Coronary artery (tissue), 2 donors: ENCODE measurements around the gene ADRA2B.
A peak's percentile ranks its signal among the peaks of the same experiment; 100 is the strongest.

Source experiments
- DNase-seq: peaks from one replicate; pipeline ENCODE4 v3.0.0-alpha.2; 2017; ENCODE audit warnings: low spot score
- H3K27ac ChIP-seq, 2 donors: fragments of 200-600 bp; sonication (generic); one replicate each; pipeline ENCODE4 v1.5.1; 2016 to 2019
- H3K4me3 ChIP-seq: fragments of 200-600 bp; sonication (generic); 2 replicates; pipeline ENCODE4 v1.5.1; 2016; ENCODE audit warnings: mild to moderate bottlenecking, moderate library complexity
- CTCF ChIP-seq: fragments of 200-600 bp; sonication (generic); IDR thresholded peaks from one replicate; pipeline ENCODE4 v1.5.1; 2019; ENCODE audit warnings: antibody characterized with exemption

ADRA2B gene

GRCh38 chr2:96100893-96101304, 15.5 kb downstream of the ADRA2B start:
- no peak overlapping the region for H3K27ac ChIP-seq
- H3K4me3 ChIP-seq, result no peak overlapping the region
- peak; percentile 63 for DNase-seq
- no peak for TF ChIP-seq CTCF

GRCh38 chr2:96099861-96100798, 16.2 kb downstream of the ADRA2B start:
- peak; percentile 66 for DNase-seq
- H3K4me3 ChIP-seq, result no peak overlapping the region
- peak overlapping the region in 1 of 2 donors; percentile 72 for H3K27ac ChIP-seq
- TF ChIP-seq CTCF, result no peak

GRCh38 chr2:96098900-96099590, 17.3 kb downstream of the ADRA2B start:
- Histone ChIP-seq H3K27ac (peak overlapping the region in 1 of 2 donors; percentile 72), H3K4me3 (no peak overlapping the region)
- TF ChIP-seq CTCF, result no peak
- DNase-seq, result peak; percentile 69

- H3K27ac ChIP-seq, result peak overlapping the region in 1 of 2 donors; percentile 72
- TF ChIP-seq CTCF, result no peak
- peak; percentile 43 for DNase-seq
- H3K4me3 ChIP-seq, result no peak overlapping the region
Measured at GRCh38 chr2:96097951-96098823, 18.2 kb downstream of the ADRA2B start.

- Histone ChIP-seq H3K4me3 (no peak overlapping the region), H3K27ac (no peak overlapping the region)
- no peak for DNase-seq
- no peak for TF ChIP-seq CTCF
Measured at GRCh38 chr2:96097441-96097840, 18.9 kb downstream of the ADRA2B start.

- no peak for DNase-seq
Measured at GRCh38 chr2:96095116-96095636, 21.2 kb downstream of the ADRA2B start.

More at GRCh38 chr2:96095116-96095636, 21.2 kb downstream of the ADRA2B start:
- Histone ChIP-seq H3K4me3 (no peak overlapping the region), H3K27ac (no peak overlapping the region)
- TF ChIP-seq CTCF, result no peak
